ENCODE measurements around the gene ENTPD2.

- TF ChIP-seq CTCF (IDR thresholded peaks at IDR 0.05) (no peak), POLR2A (IDR thresholded peaks at IDR 0.05) (no peak)
Observed at GRCh38 chr9:137025517-137025966, 28.3 kb downstream of the ENTPD2 start.
